ENCODE data around the gene EBLN2.

DNA sequence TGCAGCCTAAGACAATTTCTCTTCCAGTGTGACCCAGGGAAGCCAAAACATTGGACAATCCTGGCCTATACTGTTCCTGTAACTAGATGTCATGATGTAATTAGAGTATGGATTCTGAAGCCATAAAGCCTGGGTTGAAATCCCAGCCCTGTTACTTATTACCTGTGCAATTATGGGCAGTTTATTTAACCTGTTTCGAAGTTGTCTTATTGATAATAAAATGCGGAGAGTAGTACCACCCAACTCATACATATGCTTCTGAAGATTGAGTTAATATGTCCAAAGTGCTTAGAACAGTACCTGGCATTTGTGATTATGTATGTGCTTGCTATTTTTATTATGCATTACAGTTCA lies 34.7 kb upstream of the EBLN2 start:
- TF ChIP-seq GATA2 (IDR thresholded peaks at IDR 0.05; ENCODE audit: low read depth, low read length): no peak
- no peak for TF ChIP-seq GATA3 (IDR thresholded peaks at IDR 0.05; ENCODE audit: low read depth, low read length)
